HL-60 (cell line): ENCODE results near the gene ITGAD.

Experiments
- DNase-seq, 2 experiments: peaks; one replicate each; pipeline ENCODE4 v3.0.0-alpha.2; 2010 to 2020; ENCODE audit warnings: low read depth in 1 of 2, low spot score in 1 of 2
- H3K27ac ChIP-seq: fragments of 250-450 bp; sonication (Bioruptor Pico); replicated peaks from 2 replicates; pipeline ENCODE4 v1.5.1; 2020; ENCODE audit warnings: mild to moderate bottlenecking, moderate library complexity
- H3K27me3 ChIP-seq: fragments of 250-450 bp; sonication (Bioruptor Pico); 2 replicates; pipeline ENCODE4 v1.5.1; 2021; ENCODE audit warnings: mild to moderate bottlenecking, moderate library complexity; ENCODE audit not compliant: insufficient read depth, poor library complexity, severe bottlenecking
- H3K4me3 ChIP-seq: replicated peaks from 2 replicates; pipeline ENCODE4 v1.5.1; 2011; ENCODE audit warnings: mild to moderate bottlenecking, control low read depth, low read length; ENCODE audit not compliant: insufficient read depth
- CTCF ChIP-seq: IDR thresholded peaks from one replicate; pipeline ENCODE4 v1.5.1; 2011; ENCODE audit warnings: low read length, control low read depth, inconsistent platforms; ENCODE audit not compliant: insufficient read depth
- GABPA ChIP-seq: IDR thresholded peaks from 2 replicates; pipeline ENCODE4 v1.6.1; 2012; ENCODE audit warnings: low read depth
- POLR2AphosphoS5 ChIP-seq: IDR thresholded peaks from 2 replicates; pipeline ENCODE4 v1.6.1; 2012; ENCODE audit warnings: low read depth
- REST ChIP-seq: IDR thresholded peaks from 2 replicates; pipeline ENCODE4 v1.6.1; 2012; ENCODE audit warnings: low read depth; ENCODE audit not compliant: insufficient replicate concordance
- SPI1 ChIP-seq: IDR thresholded peaks from 2 replicates; pipeline ENCODE4 v1.6.1; 2012; ENCODE audit warnings: low read depth, mild to moderate bottlenecking, borderline replicate concordance

Gene ITGAD

GRCh38 chr16:31458844-31459686, 65.9 kb downstream of the ITGAD start, which contains the start of gene ARMC5:
Gene ARMC5, plus strand, starts transcription at chr16:31459501. Its CDS starts 24 bp downstream, at chr16:31459525.
- peak within 1 kb of the TSS; percentile 70 for H3K4me3 ChIP-seq
- peak; percentile 98 to 99 for DNase-seq
- no peaks in the 10 kb centered on the region for H3K27me3 ChIP-seq
- TF ChIP-seq POLR2AphosphoS5 (peak; percentile 89), GABPA (peak; percentile 87), REST (peak; percentile 81), CTCF (no peak), SPI1 (peak; percentile 84)
- peak within 1 kb of the TSS; percentile 100 for H3K27ac ChIP-seq

- peak overlapping the region; percentile 100 for H3K27ac ChIP-seq
- DNase-seq, result peak; percentile 97 to 100
- peak overlapping the region; percentile 70 for H3K4me3 ChIP-seq
- TF ChIP-seq SPI1 (no peak), REST (no peak), GABPA (no peak)
- H3K27me3 ChIP-seq, result no peaks in the 10 kb centered on the region
Observed at GRCh38 chr16:31459687-31460581, 66.8 kb downstream of the ITGAD start.

DNA sequence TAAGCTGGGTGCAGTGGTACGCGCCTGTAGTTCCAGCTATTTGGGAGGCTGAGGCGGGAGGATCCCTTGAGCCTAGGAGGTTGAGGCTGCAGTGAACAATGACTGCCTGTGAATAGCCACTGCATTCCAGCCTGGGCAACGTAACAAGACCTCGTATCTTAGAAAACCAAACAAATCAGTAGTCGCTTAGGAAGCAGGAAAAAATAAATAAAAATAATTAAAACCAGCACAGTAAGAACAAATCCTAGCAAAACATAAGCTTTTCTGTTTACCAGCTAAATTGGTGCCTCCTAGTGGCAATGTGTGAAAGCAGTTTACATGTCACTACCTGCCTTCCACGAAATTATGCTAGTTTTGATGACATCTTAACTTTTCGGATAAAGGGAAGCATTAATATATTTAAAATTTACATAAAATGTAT, 67.5 kb downstream of the ITGAD start:
- DNase-seq, result peak; percentile 35 to 40
- no peak for TF ChIP-seq SPI1
- peak; percentile 51 for TF ChIP-seq CTCF
- Histone ChIP-seq H3K4me3 (peak overlapping the region; percentile 41), H3K27ac (peak overlapping the region; percentile 46), H3K27me3 (no peaks in the 10 kb centered on the region)
